ENCODE measurements around the gene PLEKHA6.

PLEKHA6 gene

GRCh38 chr1:204207136-204207616 lies 152.6 kb downstream of the PLEKHA6 start:
- DNase-seq (ENCODE audit: low spot score) = peak; percentile 62

- DNase-seq (ENCODE audit: low spot score) = no peak
Measured at GRCh38 chr1:204206121-204206520, 153.6 kb downstream of the PLEKHA6 start.

DNA sequence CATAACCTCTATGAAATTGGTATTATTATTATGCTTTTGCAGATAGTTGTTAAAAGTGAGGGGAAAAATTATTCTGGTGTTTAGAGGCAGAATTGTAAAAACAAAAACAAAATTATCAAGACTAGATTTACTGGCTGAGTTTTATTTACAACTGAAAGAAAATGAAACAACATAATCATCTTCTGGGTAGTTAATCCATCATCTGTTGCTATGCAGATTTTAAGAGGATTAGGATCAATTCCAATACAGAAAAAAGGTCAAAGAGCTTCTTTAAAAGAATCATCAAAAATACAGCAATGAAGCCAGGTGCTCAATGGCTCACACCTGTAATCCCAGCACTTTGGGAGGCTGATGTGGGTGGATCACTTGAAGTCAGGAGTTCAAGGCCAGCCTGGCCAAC lies 154.2 kb downstream of the PLEKHA6 start:
- DNase-seq (ENCODE audit: low spot score) = no peak

DNA sequence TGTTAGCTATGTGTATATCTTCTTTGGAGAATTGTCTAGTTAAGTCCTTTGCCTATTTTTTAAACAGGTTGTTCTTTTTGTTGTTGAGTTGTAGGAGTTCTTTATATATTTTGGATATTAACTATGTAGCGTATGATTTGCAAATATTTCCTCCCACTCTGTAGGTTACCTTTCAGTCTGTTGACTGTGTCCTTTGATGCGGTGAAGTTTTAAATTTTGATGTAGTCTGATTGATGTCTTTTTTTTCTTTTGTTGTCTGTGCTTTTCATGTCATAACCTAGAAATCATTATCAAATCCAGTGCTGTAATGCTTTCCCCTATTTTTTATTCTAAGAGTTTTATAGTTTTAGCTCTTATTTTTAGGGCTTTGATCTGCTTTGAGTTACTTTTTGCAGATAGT lies 154.8 kb downstream of the PLEKHA6 start:
- no peak for DNase-seq (ENCODE audit: low spot score)

DNA sequence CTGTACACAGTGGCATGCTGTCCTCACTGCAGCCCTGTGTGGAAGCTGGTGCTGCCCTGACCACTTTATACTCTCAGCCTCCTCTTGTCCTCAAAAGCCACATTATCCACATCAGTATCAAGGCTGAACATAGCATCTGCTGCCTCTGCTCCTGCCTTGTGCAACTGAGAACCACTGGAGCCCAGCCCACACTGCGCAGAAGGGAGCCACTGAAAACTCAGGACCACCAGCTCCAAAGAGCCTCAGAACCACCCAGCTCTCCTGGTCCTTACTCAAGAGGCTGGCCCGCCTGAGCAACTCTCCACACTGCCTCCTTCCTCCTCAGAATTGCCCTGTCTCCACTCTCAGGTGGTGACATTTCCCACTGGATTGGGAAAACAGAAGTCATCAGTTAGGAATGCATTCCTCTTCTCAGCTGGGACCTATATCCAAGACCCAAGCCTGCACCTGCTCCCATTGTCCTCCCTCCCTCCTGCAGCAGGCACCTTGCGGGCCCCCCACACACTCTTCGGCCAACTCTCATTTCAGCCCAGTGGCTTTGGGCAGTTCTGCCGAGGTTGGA lies 156.4 kb downstream of the PLEKHA6 start:
- DNase-seq (ENCODE audit: low spot score) = no peak

DNA sequence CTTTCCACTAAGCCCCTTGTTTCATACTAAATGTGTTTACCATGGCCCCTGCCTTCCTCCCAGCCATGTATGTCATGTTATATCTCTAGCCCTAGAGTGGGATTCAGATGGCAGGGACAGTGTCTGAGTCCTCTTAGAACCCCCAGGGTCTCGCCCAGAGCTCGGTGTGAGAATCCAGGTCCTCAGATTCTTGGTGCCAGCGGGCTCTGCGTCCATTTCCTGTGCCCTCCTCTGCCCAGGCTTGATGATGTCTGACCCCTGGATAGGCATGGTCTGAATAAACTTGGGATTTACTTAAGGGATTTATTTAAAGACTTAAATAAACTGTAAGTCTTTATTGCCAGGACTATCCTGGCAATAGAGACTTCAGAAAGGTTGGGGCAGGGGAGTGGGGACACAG lies 157.2 kb downstream of the PLEKHA6 start:
- no peak for DNase-seq (ENCODE audit: low spot score)

DNA sequence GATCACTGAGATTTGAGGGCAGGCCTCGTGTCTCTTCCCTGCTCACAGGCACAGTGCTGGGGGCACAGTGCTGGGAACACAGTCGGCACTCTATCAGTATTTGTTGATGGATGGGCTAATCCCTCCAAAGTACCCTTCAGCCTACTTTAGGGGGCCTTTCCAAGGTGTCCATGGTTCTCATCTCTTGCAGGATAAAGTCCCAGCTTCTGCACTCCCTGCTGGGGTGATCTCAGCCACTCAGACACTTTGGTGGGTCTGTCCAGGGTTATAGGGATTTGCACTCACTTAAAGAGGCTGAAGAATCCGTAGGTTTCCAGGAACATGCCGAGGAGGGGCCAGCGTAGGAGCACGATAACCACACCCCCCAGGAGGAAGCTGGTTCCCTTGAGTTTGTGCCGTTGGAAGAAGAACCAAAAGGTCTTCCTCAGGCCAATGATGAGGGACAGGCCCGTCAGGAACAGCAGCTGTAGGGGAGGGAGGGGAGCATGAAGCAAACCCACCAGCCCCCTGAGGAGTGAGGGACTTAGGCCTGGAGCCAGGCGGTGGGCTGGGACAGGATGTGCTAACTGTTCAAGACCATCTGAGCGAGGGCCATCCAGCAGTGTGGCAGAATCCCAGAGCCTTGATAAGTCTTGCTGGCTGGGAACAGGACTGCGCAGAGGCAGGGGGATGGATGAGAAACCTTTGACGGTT lies 158.2 kb downstream of the PLEKHA6 start:
- DNase-seq (ENCODE audit: low spot score) = no peak

DNA sequence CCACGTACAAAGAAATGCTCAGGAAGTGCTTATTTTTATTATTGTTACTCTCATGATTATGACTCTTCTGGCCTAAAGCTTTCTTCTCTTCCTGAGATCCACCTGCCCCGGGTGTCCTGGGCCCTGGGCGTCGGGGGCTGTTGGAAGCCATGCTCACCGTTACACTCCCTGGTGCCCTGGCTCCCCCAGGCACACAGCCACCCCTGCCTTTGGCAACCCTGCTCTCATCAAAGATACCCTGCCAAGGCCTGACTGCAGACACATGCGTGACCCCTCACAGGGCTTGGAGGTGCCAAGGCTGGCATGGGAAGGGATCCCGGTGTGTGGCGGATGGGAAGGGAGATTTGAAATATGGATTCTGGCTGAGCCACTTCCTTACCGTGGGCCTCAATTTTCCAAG lies 160.2 kb downstream of the PLEKHA6 start:
- DNase-seq (ENCODE audit: low spot score) = no peak

GRCh38 chr1:204198348-204199340 lies 161.1 kb downstream of the PLEKHA6 start:
- DNase-seq (ENCODE audit: low spot score) = peak; percentile 70

DNA sequence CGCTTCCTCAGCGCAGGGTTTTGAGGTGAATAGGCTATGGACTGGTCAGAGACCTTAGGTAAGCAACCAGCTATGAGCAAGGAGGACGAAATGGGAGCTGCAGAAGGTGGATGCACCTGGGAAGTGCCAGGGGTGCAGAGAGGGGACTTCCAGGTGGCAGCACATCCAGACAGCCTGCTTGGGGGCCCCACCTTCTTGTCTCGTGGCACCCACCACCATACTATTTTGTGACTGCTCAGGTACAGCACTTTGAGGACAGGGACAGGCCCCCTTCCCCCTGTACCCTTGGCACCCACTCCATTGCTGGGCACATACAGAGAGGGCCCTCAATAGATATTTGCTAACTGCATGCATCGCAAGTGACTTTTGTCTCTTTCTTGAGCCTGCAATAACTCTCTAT lies 162.7 kb downstream of the PLEKHA6 start:
- DNase-seq (ENCODE audit: low spot score) = no peak

DNA sequence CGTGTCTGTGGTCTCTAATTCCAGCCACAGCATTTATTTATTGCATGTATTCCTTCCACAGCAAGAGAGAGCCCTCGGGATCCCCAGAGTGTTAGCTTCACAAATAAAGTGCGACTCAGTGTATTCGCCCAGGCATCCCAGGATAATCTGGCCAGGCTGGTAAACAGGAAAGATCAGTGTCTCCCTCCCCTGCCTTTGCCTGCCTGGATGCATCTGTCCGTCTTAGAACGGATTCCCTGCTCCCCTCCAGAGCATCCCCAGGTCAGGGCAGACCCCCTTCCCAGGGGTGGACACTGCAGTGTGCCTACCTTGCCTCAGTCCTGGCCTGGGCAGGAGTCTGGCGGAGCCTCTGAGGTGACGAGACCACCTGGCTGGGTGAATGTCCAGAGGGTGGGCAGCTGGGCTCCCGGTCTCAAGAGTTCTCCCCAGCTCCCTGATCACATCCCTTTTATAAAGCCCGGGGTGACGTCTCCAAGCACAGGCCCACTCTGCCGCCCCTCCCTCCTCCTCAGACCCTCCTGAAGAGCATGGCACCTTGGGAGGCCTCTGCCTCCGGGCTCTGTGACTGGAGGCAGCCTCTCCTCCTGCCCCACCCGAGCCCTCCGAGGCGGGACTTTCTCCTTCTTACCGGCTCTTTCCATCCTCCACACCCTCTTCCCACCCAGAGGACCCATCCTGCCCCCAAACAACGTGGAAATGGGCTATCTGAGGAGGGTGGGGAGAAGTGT lies 163.5 kb downstream of the PLEKHA6 start, which contains the start of gene KISS1:
KISS1 (minus strand) TSS at position 424 of the 728 bp plus-strand sequence. CDS start 3,615 bp downstream, outside the sequence.
- no peak for DNase-seq (ENCODE audit: low spot score)

GRCh38 chr1:204194771-204195170 lies 165.0 kb downstream of the PLEKHA6 start:
- DNase-seq (ENCODE audit: low spot score) = no peak

DNA sequence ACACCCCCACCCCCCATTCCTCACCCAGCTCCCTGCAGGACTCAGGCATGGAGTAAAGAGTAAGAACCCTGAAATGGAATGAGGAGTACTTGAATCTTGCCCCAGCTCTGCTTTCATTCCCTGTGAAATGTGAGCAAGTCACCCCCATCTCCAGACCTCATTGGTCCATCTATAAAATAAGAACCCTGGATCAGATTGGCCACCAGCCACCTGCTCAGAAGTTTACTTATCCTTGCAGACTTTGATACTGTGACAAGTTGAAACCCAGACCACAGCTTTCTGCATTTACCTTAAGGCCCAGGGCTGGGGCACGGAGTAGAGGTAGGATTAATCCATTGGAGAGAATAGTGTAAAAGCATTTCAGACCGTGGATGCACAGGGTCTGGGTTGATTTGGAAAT lies 165.6 kb downstream of the PLEKHA6 start:
- no peak for DNase-seq (ENCODE audit: low spot score)

- DNase-seq (ENCODE audit: low spot score) = no peak
Measured at GRCh38 chr1:204192589-204193352, 167.0 kb downstream of the PLEKHA6 start.

DNA sequence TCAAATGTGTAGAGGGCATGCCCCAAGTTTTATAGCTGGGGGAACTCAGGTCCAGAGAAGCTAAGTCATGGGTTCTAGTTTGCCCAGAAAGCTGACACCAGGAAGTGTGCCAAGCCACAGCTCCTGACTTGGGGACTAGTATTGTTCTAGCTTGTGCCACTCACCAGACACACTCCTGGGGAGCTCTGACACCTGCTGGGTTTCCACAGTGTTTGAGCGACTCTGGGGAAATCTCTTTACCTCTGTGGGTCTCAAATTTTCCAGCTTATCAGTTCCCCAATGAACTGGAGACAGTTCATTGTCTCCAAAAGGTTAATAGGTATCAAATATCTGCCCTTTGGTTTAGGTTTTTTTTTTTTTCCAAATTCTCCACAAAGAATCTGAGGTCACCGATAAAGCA lies 167.7 kb downstream of the PLEKHA6 start:
- DNase-seq (ENCODE audit: low spot score) = no peak

DNA sequence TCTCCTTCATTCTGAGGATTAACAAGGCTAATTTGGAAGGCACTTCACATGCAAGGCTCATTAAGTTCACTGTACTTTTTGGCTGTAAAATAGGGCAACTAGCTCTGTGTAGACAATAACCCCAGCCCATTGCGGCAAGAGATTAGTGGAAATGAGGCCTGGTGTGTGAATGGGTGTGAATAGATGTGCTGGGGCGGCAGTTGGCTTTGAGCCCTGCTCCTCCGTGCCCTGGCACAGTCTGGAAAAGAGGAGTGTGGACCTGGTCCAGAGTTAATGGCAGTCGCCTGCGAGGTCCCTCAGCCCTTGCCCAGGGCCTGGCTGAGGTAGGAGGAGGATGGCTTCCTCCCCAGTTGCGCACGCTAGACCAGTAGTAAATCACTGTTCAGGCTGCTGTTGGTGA lies 168.3 kb downstream of the PLEKHA6 start:
- DNase-seq (ENCODE audit: low spot score) = no peak

DNA sequence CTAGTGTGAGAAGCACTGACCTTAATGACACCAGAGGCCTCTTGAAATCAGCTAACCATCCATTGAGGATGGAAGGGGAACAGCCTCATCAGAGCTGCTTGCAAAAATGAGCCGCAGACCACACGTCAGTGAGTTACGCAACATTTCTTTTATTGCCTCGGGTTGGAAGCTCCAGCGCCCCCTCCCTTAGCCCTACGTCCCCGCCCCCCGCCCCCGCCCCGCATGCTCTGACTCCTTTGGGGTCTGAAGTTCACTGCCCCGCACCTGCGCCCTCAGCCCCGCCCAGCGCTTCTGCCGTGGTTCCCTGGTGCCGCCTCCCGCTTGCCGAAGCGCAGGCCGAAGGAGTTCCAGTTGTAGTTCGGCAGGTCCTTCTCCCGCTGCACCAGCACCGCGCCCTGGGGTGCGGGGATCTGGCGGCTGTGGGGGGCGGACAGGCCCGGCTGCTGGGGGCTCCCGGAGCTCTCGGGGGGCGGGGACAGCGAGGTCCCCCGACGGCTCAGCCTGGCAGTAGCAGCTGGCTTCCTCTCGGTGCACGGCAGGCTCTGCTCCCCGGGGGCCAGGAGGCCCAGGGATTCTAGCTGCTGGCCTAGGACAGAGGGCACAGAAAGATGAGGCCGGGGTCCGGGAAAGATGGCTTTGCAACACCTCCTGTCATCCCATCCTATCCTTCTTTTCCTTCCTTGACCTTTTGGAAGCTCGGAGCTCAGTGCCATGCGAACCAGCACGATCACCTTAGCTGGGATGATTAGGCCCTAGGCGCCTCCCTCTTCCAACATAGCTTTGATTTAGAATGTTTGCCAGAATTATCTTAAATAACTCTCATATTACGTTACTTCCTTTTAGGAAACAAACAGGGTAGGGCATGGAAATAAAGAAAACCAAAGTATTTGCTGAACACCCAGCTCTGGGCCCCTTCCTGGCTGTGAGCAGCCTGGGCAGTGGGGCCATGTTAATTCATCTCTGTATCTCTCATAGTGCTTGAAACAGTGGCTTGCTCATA lies 169.2 kb downstream of the PLEKHA6 start:
- peak; percentile 34 for DNase-seq (ENCODE audit: low spot score)

- no peak for DNase-seq (ENCODE audit: low spot score)
Measured at GRCh38 chr1:204188959-204189639, 170.6 kb downstream of the PLEKHA6 start.

GRCh38 chr1:204186597-204186996 lies 173.1 kb downstream of the PLEKHA6 start:
- no peak for DNase-seq (ENCODE audit: low spot score)
